Measurements from ENCODE around the gene PLSCR4. TPM values are rescaled to one million over a fixed set of nuclear protein-coding genes. Genes with fewer than 3 reads are reported as not detected.

Gene PLSCR4
- total and polyA plus RNA-seq, 2 of the 8 experiments (the other 6 are each of a cell fraction or from before 2014, with no cell fraction given): 1.8 to 2.9 TPM

DNA sequence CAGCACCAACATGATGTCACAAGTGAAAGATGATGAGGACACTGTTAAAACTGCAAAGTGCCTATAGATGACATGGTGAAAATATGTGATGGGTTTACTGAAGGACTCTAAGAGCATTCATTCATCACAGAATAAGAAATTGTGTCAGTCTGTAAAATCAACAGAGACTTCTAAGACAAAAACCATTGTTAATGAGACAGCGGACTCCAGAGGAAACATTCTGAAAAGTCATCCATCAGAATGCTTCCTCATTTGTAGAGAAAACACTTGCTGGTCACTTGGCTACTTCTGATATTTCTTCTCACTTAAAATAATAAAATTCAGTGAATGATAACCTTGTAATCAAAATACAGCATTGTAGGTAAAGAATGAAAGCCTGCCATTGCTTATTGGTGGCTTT lies 7.3 kb downstream of the PLSCR4 start (continued):
- TF ChIP-seq EZH2 (IDR thresholded peaks at IDR 0.05; ENCODE audit: low read depth, low read length, severe bottlenecking) (no peak), TEAD4 (IDR thresholded peaks at IDR 0.05; ENCODE audit: low read depth, low read length) (no peak), SRF (IDR thresholded peaks at IDR 0.05; ENCODE audit: low read depth, low read length) (no peak), CHD2 (IDR thresholded peaks at IDR 0.05; ENCODE audit: low read length) (no peak), RNF2 (IDR thresholded peaks at IDR 0.05; ENCODE audit: borderline replicate concordance, low read depth, low read length, missing control alignments, poor library complexity, severe bottlenecking) (no peak), CTBP2 (IDR thresholded peaks at IDR 0.05; ENCODE audit: borderline replicate concordance, insufficient read depth, insufficient read length, low read length) (no peak), SP4 (IDR thresholded peaks at IDR 0.05; ENCODE audit: low read length) (no peak), EP300 (IDR thresholded peaks at IDR 0.05; ENCODE audit: borderline replicate concordance in 1 of 2, low read depth in 2 of 2, low read length in 2 of 2) (no peak), GTF2F1 (IDR thresholded peaks at IDR 0.05; ENCODE audit: borderline replicate concordance, low read depth, low read length) (no peak), SIRT6 (IDR thresholded peaks at IDR 0.05; ENCODE audit: low read length) (no peak), PHF8 (conservative IDR thresholded peaks at IDR 0.05; ENCODE audit: low read depth, low read length) (no peak)
